BLaER1 (cell line): ENCODE data around the gene PPP1R7.

ENCODE experiments used
- H3K27ac ChIP-seq: shearing (Covaris generic); formaldehyde crosslinking; 2 replicates; pipeline ENCODE4 v1.8.1; 2022
- H3K27me3 ChIP-seq: shearing (Covaris generic); formaldehyde crosslinking; 2 replicates; pipeline ENCODE4 v1.8.1; 2022
- H3K36me3 ChIP-seq: shearing (Covaris generic); formaldehyde crosslinking; 2 replicates; pipeline ENCODE4 v1.8.1; 2022
- H3K4me1 ChIP-seq: shearing (Covaris generic); formaldehyde crosslinking; 2 replicates; pipeline ENCODE4 v1.8.1; 2022
- H3K4me2 ChIP-seq: shearing (Covaris generic); formaldehyde crosslinking; 2 replicates; pipeline ENCODE4 v1.8.1; 2022
- H3K4me3 ChIP-seq: shearing (Covaris generic); formaldehyde crosslinking; 2 replicates; pipeline ENCODE4 v1.8.1; 2022
- H3K9ac ChIP-seq: shearing (Covaris generic); formaldehyde crosslinking; 2 replicates; pipeline ENCODE4 v1.8.1; 2022
- H3K9me3 ChIP-seq: shearing (Covaris generic); formaldehyde crosslinking; 2 replicates; pipeline ENCODE4 v1.8.1; 2022
- H4K20me1 ChIP-seq: shearing (Covaris generic); formaldehyde crosslinking; 2 replicates; pipeline ENCODE4 v1.8.1; 2022
- Cebpa-rat ChIP-seq: shearing (Covaris generic); IDR thresholded peaks from 2 replicates; pipeline ENCODE4 v1.8.1; 2022

Gene PPP1R7

DNA sequence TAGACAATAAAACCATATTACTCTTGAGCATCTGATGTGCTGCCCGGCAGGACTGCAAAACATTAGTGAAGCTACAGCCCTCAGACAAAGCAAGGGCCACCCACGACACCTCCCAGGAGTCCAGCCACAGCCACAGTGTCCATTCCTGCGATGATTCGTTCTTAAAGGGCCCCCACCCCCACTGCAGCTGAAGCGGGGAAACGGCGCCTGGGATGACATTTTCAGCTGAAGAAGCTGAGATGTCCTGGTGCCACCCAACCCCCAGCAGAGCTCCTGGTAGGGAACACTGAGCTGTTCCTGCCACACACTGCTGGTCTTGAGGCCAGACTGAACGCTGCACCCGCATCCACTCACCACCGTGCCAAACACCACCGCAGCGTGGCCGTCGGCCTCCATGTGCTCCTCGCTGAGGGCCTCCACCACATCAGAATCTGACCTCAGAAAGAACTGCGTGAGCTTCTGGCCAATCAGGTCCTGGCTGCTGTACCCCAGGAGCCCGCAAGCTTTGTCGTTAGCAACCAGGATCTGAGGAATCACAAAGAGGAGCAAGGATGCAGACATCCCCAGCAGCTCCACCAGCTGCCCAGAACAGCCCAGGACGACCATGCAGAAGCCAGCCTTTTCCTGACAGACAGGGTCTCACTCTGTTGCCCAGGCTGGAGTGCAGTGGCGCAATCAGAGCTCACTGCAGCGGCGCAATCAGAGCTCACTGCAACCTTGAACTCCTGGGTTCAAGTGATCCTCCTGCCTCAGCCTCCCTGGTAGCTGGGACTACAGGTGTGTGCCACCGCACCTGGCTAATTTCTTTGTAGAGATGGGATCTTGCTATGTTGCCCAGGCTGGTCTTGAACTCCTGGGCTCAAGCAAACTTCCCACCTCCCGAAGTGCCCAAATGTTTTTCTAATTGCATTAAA is 10.5 kb upstream of the PPP1R7 start:
- no peak overlapping the region for H3K27ac ChIP-seq

DNA sequence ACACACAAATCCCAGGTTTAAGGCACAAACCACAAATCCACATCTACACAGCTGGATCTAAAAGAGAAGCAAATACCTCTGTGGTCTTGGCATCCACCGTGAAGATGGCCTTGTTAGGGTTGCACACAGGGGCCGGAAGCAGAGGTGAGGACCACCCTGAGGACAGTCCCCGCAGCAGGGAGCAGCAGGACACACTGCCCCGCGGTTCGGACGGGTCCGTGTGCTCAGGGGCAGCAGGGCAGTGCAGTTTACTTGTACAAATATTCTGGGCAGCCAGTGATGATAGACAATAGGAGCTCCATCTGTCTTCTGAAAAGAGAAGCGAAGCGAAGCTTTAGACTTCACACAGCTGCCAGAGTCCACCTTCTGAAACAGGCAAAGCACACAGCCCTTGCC is 9.8 kb upstream of the PPP1R7 start:
- Histone ChIP-seq H3K4me1 (no peaks in the 10 kb centered on the region), H3K27me3 (no peaks in the 10 kb centered on the region), H3K9me3 (no peaks in the 10 kb centered on the region), H3K9ac (no peak overlapping the region), H3K4me2 (no peak overlapping the region), H3K36me3 (peaks cover 95% of the 10 kb centered on the region), H3K27ac (no peak overlapping the region), H4K20me1 (peaks cover 12% of the 10 kb centered on the region; the same call in 1 of the 2 replicates), H3K4me3 (no peak overlapping the region)
- TF ChIP-seq Cebpa-rat: no peak

More for the DNA sequence above, 10.5 kb upstream of the PPP1R7 start:
- H3K27me3 ChIP-seq: no peaks in the 10 kb centered on the region
- no peak overlapping the region for H3K9ac ChIP-seq
- H3K36me3 ChIP-seq: peaks cover 97% of the 10 kb centered on the region
- H3K4me2 ChIP-seq: no peak overlapping the region
- peaks cover 12% of the 10 kb centered on the region; the same call in 1 of the 2 replicates for H4K20me1 ChIP-seq
- H3K9me3 ChIP-seq: no peaks in the 10 kb centered on the region
- H3K4me3 ChIP-seq: no peak overlapping the region
- no peaks in the 10 kb centered on the region for H3K4me1 ChIP-seq
- TF ChIP-seq Cebpa-rat: no peak

DNA sequence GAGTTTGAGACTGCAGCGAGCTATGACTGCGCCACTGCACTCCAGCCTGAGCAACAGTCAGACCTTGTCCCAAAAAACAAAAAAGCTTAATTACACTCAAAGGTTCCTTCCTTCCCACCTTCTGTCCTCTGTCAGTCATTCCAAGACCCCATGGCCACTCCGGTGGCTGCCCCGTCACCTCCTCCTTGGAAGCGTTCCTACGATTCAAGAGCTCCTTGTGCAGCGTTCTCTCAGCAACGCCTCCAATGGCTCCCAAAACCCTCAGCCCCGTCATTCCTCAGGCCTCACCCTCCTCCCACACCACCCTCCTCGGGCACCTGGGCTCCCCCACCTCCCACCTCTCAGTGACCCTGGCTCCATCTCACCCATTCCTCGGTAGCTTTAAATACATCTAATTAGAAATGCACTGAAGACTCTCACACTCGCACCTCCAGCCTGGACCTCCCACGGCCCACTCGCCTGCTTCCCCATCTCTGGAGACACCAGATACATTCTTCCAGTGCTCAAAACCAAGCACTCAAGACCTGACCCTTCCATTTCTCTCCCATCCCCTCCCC is 9.0 kb upstream of the PPP1R7 start:
- no peak overlapping the region for H3K9ac ChIP-seq
- no peak overlapping the region for H3K4me2 ChIP-seq
- no peak overlapping the region for H3K4me3 ChIP-seq
- H4K20me1 ChIP-seq: peaks cover 12% of the 10 kb centered on the region; the same call in 1 of the 2 replicates
- no peaks in the 10 kb centered on the region for H3K4me1 ChIP-seq
- peaks cover 87% of the 10 kb centered on the region for H3K36me3 ChIP-seq
- no peaks in the 10 kb centered on the region for H3K9me3 ChIP-seq
- no peak overlapping the region for H3K27ac ChIP-seq
- H3K27me3 ChIP-seq: no peaks in the 10 kb centered on the region
- TF ChIP-seq Cebpa-rat: no peak

DNA sequence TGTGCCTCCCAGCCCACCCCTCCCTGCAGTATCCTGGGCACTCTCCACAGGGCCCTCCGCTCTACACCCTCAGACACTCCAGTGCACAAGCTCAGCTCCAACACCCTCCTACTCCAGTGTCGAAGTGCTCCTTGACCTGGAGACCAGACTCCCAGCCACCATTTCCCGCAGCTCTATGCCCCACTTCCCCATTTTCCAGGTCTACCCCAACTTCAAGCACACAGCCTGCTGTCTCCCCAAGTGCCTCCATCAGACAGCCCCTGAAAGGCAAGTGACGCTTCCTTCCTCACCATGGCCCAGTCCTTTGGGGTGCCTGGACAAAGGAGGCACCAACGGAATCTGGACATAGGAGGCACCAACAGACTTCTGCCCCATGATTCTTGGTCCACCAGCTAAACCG is 8.2 kb upstream of the PPP1R7 start:
- Histone ChIP-seq H3K27ac (no peak overlapping the region), H4K20me1 (peaks cover 19% of the 10 kb centered on the region), H3K27me3 (no peaks in the 10 kb centered on the region), H3K4me2 (no peak overlapping the region), H3K9me3 (no peaks in the 10 kb centered on the region), H3K4me1 (0 out of 2 replicates have a peak, but pooled peaks cover 5% of the 10 kb centered on the region), H3K36me3 (peaks cover 79% of the 10 kb centered on the region), H3K4me3 (no peak overlapping the region), H3K9ac (no peak overlapping the region)
- TF ChIP-seq Cebpa-rat: no peak

DNA sequence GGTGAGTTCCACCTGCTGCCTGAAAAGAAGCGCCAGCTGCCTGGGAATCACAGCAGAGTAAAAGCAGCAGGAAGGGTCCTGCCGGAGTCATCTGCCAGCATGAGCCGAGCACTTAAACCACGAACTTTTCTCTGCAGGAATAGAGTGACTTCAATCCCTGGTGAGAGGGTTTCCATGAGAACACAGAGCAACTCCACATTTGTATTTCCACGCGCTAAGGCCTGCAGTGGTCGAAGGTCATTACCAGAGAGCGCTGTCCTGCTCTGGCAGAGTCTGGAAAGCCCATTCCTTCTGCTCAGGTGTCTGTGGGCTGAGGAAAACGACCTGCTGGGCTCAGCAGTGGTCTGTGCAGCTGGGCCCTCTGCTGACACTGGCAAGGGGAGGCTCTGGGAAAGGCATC is 7.7 kb upstream of the PPP1R7 start:
- Histone ChIP-seq H3K27me3 (no peaks in the 10 kb centered on the region), H3K4me3 (no peak overlapping the region), H3K9ac (no peak overlapping the region), H3K9me3 (no peaks in the 10 kb centered on the region), H3K27ac (no peak overlapping the region), H3K4me2 (no peak overlapping the region), H3K4me1 (peaks cover 9% of the 10 kb centered on the region; the same call in 1 of the 2 replicates), H4K20me1 (peaks cover 24% of the 10 kb centered on the region), H3K36me3 (peaks cover 74% of the 10 kb centered on the region)
- TF ChIP-seq Cebpa-rat: no peak

DNA sequence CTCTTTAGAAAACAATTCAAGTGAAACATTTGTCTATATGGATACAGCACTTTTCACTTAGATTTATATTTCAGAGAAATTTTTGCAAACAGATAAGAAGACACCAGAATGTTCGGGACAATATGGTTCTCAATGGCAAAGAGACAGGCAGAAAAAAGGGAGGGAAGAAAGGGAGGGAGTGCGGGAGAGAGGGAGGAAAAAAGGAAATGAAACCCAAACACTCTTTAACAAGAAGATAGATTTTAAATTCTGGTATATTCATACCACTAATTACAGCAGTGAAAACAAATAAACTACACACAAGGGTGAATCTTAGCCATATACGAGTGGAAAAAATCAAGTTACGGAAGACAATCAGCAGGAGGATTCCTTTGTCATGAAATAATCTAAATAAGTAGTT is 4.0 kb upstream of the PPP1R7 start:
- H3K4me2 ChIP-seq: no peak overlapping the region
- H3K4me3 ChIP-seq: no peak overlapping the region
- peaks cover 27% of the 10 kb centered on the region for H3K4me1 ChIP-seq
- peaks cover 30% of the 10 kb centered on the region for H4K20me1 ChIP-seq
- H3K9me3 ChIP-seq: no peaks in the 10 kb centered on the region
- H3K36me3 ChIP-seq: peaks cover 37% of the 10 kb centered on the region
- no peak overlapping the region for H3K27ac ChIP-seq
- no peak for TF ChIP-seq Cebpa-rat
- H3K27me3 ChIP-seq: no peaks in the 10 kb centered on the region
- no peak overlapping the region for H3K9ac ChIP-seq

DNA sequence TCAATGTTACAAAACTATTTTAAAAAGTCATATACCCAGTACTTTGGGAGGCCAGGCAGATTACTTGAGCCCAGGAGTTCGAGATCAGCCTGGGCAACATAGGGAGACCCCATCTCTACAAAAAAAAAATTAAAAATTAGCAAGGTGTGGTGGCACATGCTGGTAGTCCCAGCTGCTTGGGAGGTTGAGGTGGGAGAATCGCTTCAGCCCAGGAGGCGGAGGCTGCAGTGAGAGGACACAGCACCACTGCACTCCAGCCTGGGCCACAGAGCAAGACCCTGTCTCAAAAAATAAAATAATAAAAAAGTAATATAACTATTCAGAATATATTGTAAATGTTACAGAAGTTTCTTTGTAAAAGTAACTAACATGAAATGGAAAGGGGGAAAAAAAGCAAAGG is 2.9 kb upstream of the PPP1R7 start:
- H3K9me3 ChIP-seq: no peaks in the 10 kb centered on the region
- H3K27ac ChIP-seq: no peak overlapping the region
- peak overlapping the region; percentile 98; the same call in 1 of the 2 replicates for H3K4me2 ChIP-seq
- no peaks in the 10 kb centered on the region for H3K27me3 ChIP-seq
- H3K4me1 ChIP-seq: peaks cover 37% of the 10 kb centered on the region
- H3K9ac ChIP-seq: no peak overlapping the region; the same call in 1 of the 2 replicates
- TF ChIP-seq Cebpa-rat: no peak
- H3K36me3 ChIP-seq: peaks cover 27% of the 10 kb centered on the region
- no peak overlapping the region for H3K4me3 ChIP-seq
- H4K20me1 ChIP-seq: peaks cover 34% of the 10 kb centered on the region

DNA sequence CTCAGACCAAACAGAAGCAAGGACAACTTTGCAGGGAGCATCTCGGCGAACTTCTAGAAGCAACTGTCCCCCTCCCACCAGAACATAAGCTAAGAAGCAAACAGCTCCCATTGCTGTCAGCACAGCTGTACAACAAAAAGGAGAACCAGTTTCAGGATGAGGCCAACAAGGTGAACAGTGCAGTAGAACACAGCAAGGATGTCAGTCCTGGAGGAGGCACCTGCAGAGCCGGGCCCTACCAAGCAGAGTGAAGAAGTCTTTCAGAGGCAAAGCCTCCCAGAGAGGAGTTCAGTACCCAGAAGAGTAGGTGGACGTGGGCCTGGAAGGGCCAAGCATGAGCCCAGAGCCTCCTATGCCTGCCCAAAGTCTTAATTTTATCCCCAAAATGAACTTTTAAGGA is 2.0 kb upstream of the PPP1R7 start:
- Histone ChIP-seq H3K9me3 (no peaks in the 10 kb centered on the region), H4K20me1 (peaks cover 43% of the 10 kb centered on the region), H3K27me3 (no peaks in the 10 kb centered on the region), H3K4me1 (peaks cover 44% of the 10 kb centered on the region), H3K36me3 (peaks cover 20% of the 10 kb centered on the region), H3K27ac (no peak overlapping the region; the same call in 1 of the 2 replicates), H3K4me2 (peak overlapping the region; percentile 98), H3K9ac (peak overlapping the region; percentile 84; the same call in 1 of the 2 replicates), H3K4me3 (peak overlapping the region; percentile 93)
- no peak for TF ChIP-seq Cebpa-rat

DNA sequence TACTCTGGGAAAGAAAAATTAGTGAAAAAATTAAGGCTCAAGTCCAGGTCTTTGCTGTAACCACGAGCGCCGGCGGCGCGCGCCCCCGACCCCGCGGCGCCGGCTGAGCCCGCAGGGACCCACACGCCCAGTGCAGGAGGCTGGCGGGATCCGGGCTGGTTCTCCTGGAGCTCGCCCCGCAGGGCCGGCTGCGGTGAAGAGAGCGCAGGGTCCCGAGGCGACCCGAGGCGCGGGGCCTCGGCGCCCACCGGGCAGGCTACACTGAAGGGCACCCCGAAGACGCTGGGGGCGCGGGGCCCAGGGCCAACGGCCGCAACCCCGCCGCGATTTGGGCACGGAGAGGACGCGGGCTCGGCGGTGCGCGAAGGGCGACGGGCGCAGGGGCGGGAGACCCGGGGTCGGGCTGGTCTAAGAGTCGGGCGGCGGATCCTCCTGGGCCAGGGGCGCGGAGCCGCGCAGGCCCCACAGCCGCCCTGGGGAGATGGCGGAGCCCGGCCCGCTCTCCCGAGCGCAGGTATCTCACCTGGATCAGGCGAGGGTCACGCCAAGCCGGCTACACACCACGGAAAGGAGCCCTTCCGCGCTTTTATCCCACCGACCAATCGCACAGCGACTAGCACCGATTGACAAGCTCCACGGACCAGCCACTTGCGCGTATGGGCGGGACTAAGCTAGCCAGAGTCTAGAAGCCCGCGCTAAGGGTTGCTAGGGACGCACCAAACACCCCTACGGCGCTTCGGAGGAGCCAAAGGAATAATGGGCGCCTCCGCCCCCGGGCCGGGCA is 1.2 kb upstream of the PPP1R7 start, which contains the start of gene PASK:
TSS of gene PASK (minus strand) at position 582 of the 784 bp plus-strand sequence. CDS start 6,440 bp downstream, outside the sequence.
- no peak for TF ChIP-seq Cebpa-rat
- Histone ChIP-seq H3K27me3 (no peaks in the 10 kb centered on the region), H4K20me1 (peaks cover 44% of the 10 kb centered on the region), H3K9ac (peak within 1 kb of the TSS; percentile 84), H3K4me3 (peak within 1 kb of the TSS; percentile 93), H3K4me1 (peaks cover 49% of the 10 kb centered on the region), H3K36me3 (peaks cover 21% of the 10 kb centered on the region), H3K9me3 (no peaks in the 10 kb centered on the region), H3K4me2 (peak within 1 kb of the TSS; percentile 98), H3K27ac (peak within 1 kb of the TSS; percentile 82)
